GM23248 (cell line): ENCODE results near the gene CUX1. TPM values are rescaled to one million over a fixed set of nuclear protein-coding genes. Genes with fewer than 3 reads are reported as not detected.

Experiments used
- DNase-seq: peaks from one replicate; pipeline ENCODE4 v3.0.0-alpha.2; 2015
- H2AFZ ChIP-seq: fragments of 200-600 bp; sonication (generic); 2 replicates; pipeline ENCODE4 v1.6.1; 2016; ENCODE audit warnings: antibody characterized with exemption
- H3F3A ChIP-seq: fragments of 200-600 bp; sonication (generic); 2 replicates; pipeline ENCODE4 v1.6.1; 2016; ENCODE audit warnings: mild to moderate bottlenecking, antibody characterized with exemption, mixed run types; ENCODE audit not compliant: insufficient read depth
- H3K27ac ChIP-seq: fragments of 200-600 bp; sonication (generic); 2 replicates; pipeline ENCODE4 v1.5.1; 2016; ENCODE audit warnings: mild to moderate bottlenecking
- H3K27me3 ChIP-seq: fragments of 200-600 bp; sonication (generic); replicated peaks from 2 replicates; pipeline ENCODE4 v1.6.1; 2016; ENCODE audit warnings: mild to moderate bottlenecking; ENCODE audit not compliant: insufficient read depth
- H3K36me3 ChIP-seq: fragments of 200-600 bp; sonication (generic); 2 replicates; pipeline ENCODE4 v1.6.1; 2016; ENCODE audit warnings: low read depth, mild to moderate bottlenecking
- H3K4me1 ChIP-seq: fragments of 200-600 bp; sonication (generic); 2 replicates; pipeline ENCODE4 v1.6.1; 2016; ENCODE audit warnings: mild to moderate bottlenecking; ENCODE audit not compliant: insufficient read depth
- H3K4me2 ChIP-seq: fragments of 200-600 bp; sonication (generic); one replicate; pipeline ENCODE4 v1.6.1; 2016; ENCODE audit warnings: mild to moderate bottlenecking; ENCODE audit not compliant: unreplicated experiment
- H3K4me3 ChIP-seq: fragments of 200-600 bp; sonication (generic); 2 replicates; pipeline ENCODE4 v1.5.1; 2016; ENCODE audit warnings: mild to moderate bottlenecking
- H3K79me2 ChIP-seq: fragments of 200-600 bp; sonication (generic); 2 replicates; pipeline ENCODE4 v1.6.1; 2016; ENCODE audit warnings: mild to moderate bottlenecking; ENCODE audit not compliant: insufficient read depth
- H3K9ac ChIP-seq: fragments of 200-600 bp; sonication (generic); 2 replicates; pipeline ENCODE4 v1.6.1; 2016; ENCODE audit warnings: mild to moderate bottlenecking
- H3K9me2 ChIP-seq: fragments of 200-600 bp; sonication (generic); 2 replicates; pipeline ENCODE4 v1.6.1; 2016; ENCODE audit warnings: mixed run types, mild to moderate bottlenecking, moderate library complexity; ENCODE audit not compliant: insufficient read depth
- H3K9me3 ChIP-seq: fragments of 200-600 bp; sonication (generic); one replicate; pipeline ENCODE4 v1.6.1; 2017; ENCODE audit warnings: low read depth
- H4K20me1 ChIP-seq: fragments of 200-600 bp; sonication (generic); 2 replicates; pipeline ENCODE4 v1.6.0; 2016; ENCODE audit not compliant: insufficient read depth
- EZH2 ChIP-seq: fragments of 200-600 bp; sonication (generic); IDR thresholded peaks from 2 replicates; pipeline ENCODE4 v1.6.1; 2018; ENCODE audit warnings: antibody characterized with exemption, mild to moderate bottlenecking; ENCODE audit not compliant: insufficient read depth, poor library complexity, severe bottlenecking
- EZH2phosphoT487 ChIP-seq: fragments of 200-600 bp; sonication (generic); IDR thresholded peaks from 2 replicates; pipeline ENCODE4 v1.6.1; 2018; ENCODE audit warnings: antibody characterized with exemption, moderate library complexity, mild to moderate bottlenecking, low read depth; ENCODE audit not compliant: insufficient read depth
- WGBS, 2 experiments: methylation state at CpG; one replicate each; pipeline ENCODE4 v1.1.6; 2015 to 2017; ENCODE audit warnings: low lambda C conversion rate in 2 of 2, low coverage in 1 of 2; ENCODE audit errors: missing lambda C conversion rate in 2 of 2; 5-methylcytosine and 5-hydroxymethylcytosine counted together
- in situ Hi-C: fragments of 300-500 bp; cut with MboI; formaldehyde crosslinking; loops from 2 replicates; pipeline ENCODE4 v1.15.0; 2020
- polyA plus RNA-seq: library from polyadenylated mRNA; unstranded; fragments of >200 nt; fragmentation: Nextera tagmentation; extraction: Ambion mirVana; gene quantifications from 2 replicates; pipeline ENCODE4 v1.2.1, GENCODE V29; 2016
- total RNA-seq: library from RNA; depleted of rRNA; stranded (reverse); fragments of >200 nt; shearing (Covaris generic); gene quantifications from 2 replicates; pipeline ENCODE4 v1.2.3, GENCODE V29; 2014

CUX1 gene
- total and polyA plus RNA-seq, 2 experiments from 2014 or later = 30.2 to 34.9 TPM

DNA sequence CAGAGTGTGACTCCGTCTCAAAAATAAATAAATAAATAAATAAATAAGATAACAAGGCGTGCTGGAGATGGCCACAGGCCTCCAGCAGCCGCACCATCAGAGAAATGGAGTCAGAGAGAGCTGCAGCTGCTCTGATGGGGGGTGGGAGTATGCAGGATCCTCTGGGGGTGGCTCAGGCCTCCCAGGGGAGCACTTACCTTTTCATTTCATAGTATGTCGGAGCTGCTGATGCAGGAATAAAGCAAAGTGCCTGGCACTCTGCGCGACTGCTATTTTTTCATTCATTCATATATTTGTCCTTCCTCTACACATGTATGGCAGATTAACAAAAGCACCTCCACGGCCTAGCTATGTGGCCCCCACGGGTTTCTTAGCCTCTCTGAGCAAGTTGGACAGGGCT is 175.9 kb downstream of the CUX1 start:
- TF ChIP-seq EZH2 (no peak), EZH2phosphoT487 (no peak)
- no peaks in the 10 kb centered on the region for H4K20me1 ChIP-seq
- H3K27me3 ChIP-seq = no peaks in the 10 kb centered on the region
- no peak overlapping the region for H3K4me3 ChIP-seq
- H3K27ac ChIP-seq = no peak overlapping the region
- no peak overlapping the region for H3K9ac ChIP-seq
- H2AFZ ChIP-seq = no peak overlapping the region
- in situ Hi-C loops = no loop called here
- DNase-seq = no peak
- no peak overlapping the region for H3K4me2 ChIP-seq
- H3F3A ChIP-seq = no peaks in the 10 kb centered on the region
- no peaks in the 10 kb centered on the region for H3K79me2 ChIP-seq
- no peaks in the 10 kb centered on the region for H3K9me2 ChIP-seq
- WGBS, 2 experiments = 95 to 97% methylated on average over 8 of the region's 8 CpGs
- no peaks in the 10 kb centered on the region for H3K9me3 ChIP-seq
- no peaks in the 10 kb centered on the region for H3K4me1 ChIP-seq
- H3K36me3 ChIP-seq = no peaks in the 10 kb centered on the region

GRCh38 chr7:101995121-101995520 is 177.7 kb downstream of the CUX1 start:
- Histone ChIP-seq H3K79me2 (no peaks in the 10 kb centered on the region), H3K27ac (no peak overlapping the region), H3K4me1 (no peaks in the 10 kb centered on the region), H3K4me3 (no peak overlapping the region), H3F3A (no peaks in the 10 kb centered on the region), H3K36me3 (no peaks in the 10 kb centered on the region), H4K20me1 (no peaks in the 10 kb centered on the region), H3K9ac (no peak overlapping the region), H3K27me3 (no peaks in the 10 kb centered on the region), H3K9me2 (no peaks in the 10 kb centered on the region), H3K9me3 (no peaks in the 10 kb centered on the region), H2AFZ (no peak overlapping the region), H3K4me2 (no peak overlapping the region)
- no peak for DNase-seq
- no peak for TF ChIP-seq EZH2phosphoT487
- TF ChIP-seq EZH2 = no peak
- whole genome bisulfite sequencing, 2 experiments = 95% methylated on average over 5 of the region's 5 CpGs
- in situ Hi-C loops = no loop called here

DNA sequence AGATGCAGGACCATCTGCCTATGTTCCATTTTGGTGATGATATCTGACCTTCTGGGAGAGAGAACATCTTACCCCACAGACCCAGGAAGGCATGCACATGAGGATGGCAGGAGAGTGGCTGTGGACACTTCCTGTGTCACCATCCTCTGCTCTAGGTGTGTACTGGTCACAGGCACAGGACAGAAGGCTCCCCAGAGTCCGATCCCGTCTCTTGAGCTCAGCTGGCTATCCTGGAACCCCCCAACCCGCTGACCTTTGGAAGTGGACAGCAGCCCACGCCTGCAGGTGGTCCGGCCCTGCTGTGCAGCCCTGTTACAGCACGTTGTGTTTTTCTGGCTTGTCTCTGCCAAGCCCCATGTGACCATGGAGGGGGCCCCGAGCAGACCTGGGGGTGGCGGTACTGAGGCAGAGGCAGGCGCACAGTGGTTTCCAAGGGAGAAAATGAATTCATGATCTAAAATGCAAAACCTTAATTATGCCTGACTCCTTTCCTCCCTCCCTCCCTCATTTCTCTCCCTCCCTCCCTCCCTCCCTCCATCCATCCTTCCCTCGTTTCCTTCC is 178.8 kb downstream of the CUX1 start:
- no peak for DNase-seq
- Histone ChIP-seq H4K20me1 (no peaks in the 10 kb centered on the region), H3K9me2 (no peaks in the 10 kb centered on the region), H3K9ac (no peak overlapping the region), H3K9me3 (no peaks in the 10 kb centered on the region), H3K27me3 (no peaks in the 10 kb centered on the region), H3K4me3 (no peak overlapping the region), H3K36me3 (no peaks in the 10 kb centered on the region), H2AFZ (no peak overlapping the region), H3F3A (no peaks in the 10 kb centered on the region), H3K27ac (no peak overlapping the region), H3K4me1 (no peaks in the 10 kb centered on the region), H3K4me2 (no peak overlapping the region), H3K79me2 (no peaks in the 10 kb centered on the region)
- TF ChIP-seq EZH2 = no peak
- 82 to 85% methylated on average over 9 to 10 of the region's 10 CpGs for WGBS, 2 experiments
- in situ Hi-C loops = no loop called here

GRCh38 chr7:101996876-101997275 is 179.4 kb downstream of the CUX1 start:
- no peaks in the 10 kb centered on the region for H3K36me3 ChIP-seq
- H3K9me2 ChIP-seq = no peaks in the 10 kb centered on the region
- in situ Hi-C loops = no loop called here
- no peaks in the 10 kb centered on the region for H3K4me1 ChIP-seq
- H3K27me3 ChIP-seq = no peaks in the 10 kb centered on the region
- no peaks in the 10 kb centered on the region for H3K79me2 ChIP-seq
- no peak overlapping the region for H3K4me3 ChIP-seq
- no peak overlapping the region for H3K4me2 ChIP-seq
- no peak for TF ChIP-seq EZH2phosphoT487
- TF ChIP-seq EZH2 = no peak
- H3K27ac ChIP-seq = no peak overlapping the region
- no peaks in the 10 kb centered on the region for H3K9me3 ChIP-seq
- H3F3A ChIP-seq = no peaks in the 10 kb centered on the region
- no peak overlapping the region for H3K9ac ChIP-seq
- no peak for DNase-seq
- WGBS, 2 experiments = 98 to 99% methylated on average over 14 to 16 of the region's 16 CpGs
- H2AFZ ChIP-seq = no peak overlapping the region
- H4K20me1 ChIP-seq = no peaks in the 10 kb centered on the region
